Activated T-cell treated with anti-CD3 and anti-CD28 coated beads for 4 hours (primary cell): ENCODE results near the gene PIP5KL1.

Experiments used
- DNase-seq: peaks from one replicate; pipeline ENCODE4 v3.0.0-alpha.2; 2020

Gene PIP5KL1

GRCh38 chr9:127968042-127968441 lies 37.5 kb upstream of the PIP5KL1 start:
- peak; percentile 39 for DNase-seq

DNA sequence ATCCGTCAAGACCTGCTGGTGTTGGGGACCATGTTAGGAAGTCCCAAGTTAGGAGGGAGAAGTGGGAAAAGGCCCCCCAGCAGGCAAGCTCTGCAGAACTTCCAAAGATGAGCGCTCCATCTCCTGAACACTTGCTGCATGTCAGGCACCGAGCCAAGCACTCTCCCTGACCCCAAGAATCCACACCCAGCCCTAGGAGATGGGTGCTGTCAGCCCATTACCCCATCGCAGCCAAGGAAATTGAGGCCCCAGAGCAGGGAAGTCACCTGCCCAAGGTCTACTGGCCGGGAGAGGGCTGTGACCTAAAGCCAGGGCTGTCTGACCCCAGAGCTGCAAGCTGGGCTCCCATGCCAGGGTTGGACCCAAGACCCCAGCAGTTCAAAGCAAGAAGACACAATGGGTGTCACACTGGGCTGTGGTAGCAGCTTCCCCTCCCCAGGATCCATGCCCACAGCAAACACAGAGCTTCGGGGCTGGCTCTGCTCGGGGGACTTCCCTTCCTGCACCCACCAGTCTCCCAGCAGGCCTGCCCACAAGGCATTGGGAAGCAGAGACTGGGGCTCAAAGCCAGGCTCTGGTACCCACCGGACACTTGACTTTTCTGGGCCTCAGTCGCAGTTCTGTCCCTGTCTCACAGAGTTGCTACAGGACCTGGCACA lies 36.7 kb upstream of the PIP5KL1 start:
- no peak for DNase-seq

GRCh38 chr9:127966416-127967150 lies 36.0 kb upstream of the PIP5KL1 start:
- no peak for DNase-seq

GRCh38 chr9:127965953-127966352 lies 35.4 kb upstream of the PIP5KL1 start:
- no peak for DNase-seq

DNA sequence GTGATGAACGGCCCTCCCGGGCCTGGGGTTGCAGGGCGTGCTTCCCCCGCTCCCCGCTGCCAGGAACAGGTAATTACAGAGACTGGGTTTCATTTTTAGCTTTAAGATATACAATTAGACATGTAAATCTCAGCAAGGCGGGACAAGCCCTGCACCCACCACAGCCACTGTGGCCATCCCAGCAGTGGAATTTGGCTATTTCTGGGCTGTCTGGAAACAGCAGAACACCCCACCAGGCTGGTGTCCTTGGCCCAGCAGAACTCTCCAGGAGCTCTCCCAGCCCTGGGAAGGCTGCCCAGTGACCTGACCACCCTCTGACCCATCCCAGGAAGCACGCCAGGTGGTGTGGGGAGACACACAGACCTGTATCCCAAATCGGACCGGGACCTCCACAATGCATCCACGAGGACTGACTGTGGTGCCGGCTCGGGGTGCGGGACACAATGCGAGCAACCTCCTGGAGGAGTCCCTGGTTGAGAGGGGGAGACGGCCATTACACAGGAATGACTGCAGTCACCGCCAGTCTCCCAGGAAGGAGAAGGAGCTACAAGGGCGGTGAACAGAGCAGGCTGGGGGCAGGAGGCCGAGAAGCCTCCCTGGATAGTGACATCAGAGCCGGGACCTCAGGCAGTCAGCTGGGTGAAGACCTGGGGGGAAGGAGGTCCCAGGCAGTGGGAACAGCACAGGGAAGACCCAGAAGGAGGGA lies 32.9 kb upstream of the PIP5KL1 start:
- DNase-seq: no peak

DNA sequence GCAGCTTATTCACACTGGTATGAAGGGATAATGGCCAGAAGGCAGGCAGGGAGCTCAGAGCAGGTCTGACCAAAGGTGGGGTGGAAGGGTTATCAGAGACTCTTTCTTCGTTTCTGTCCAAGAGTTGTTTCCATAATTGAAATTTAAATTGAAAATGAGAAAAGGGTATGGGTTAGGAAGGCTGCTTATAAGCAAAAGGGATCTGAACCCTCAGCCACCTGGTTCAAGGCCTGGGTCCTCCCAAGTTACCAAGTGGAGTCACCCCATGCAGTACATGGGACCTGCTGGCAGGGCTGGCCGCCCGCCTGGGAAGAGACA lies 32.4 kb upstream of the PIP5KL1 start:
- DNase-seq: no peak

DNA sequence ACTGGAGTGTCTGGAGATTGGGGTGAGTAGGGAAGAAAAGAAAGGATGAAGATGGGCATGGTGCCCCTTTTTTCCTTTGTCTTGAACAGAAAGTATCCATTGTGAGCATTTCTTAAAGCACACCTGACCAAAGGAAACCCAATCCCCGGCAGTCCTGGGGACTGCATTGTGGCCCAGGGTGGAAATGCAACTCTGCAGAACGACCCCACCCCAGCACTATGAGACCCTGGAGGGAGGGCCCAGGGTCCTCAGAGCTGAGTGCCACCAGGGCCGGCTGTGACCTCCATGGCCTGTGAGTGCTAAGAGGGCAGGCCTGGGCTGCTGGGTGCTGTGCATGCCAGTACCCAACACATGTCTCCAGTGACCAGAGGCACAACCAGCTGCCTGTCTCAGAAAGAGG lies 31.7 kb upstream of the PIP5KL1 start:
- DNase-seq: no peak

DNA sequence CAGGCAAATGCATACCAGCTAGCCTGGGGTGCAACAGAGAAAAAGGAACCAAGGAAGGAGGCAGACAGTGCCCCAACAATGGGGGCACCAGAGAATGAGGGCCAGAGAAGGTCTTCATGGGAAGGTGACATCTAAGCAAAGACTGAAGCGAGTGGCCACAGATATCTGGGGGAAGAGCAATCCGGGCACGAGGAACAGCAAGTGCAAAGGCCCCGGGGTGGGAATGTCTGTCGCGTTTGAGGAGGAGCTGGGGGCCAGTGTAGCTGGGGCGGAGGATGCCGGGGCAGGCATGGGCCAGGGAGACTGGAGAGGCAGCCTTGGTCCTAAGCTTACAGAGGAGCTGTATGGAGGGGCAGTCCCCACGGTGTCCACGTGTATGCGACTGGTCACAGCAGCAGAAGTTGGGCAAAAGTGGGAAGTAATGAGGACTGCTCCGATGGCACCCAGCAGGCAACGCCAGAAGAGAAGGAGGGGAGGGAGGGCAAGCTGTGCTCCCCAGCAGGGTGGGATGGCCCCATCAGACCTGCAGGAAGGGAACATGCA lies 31.1 kb upstream of the PIP5KL1 start:
- no peak for DNase-seq

DNA sequence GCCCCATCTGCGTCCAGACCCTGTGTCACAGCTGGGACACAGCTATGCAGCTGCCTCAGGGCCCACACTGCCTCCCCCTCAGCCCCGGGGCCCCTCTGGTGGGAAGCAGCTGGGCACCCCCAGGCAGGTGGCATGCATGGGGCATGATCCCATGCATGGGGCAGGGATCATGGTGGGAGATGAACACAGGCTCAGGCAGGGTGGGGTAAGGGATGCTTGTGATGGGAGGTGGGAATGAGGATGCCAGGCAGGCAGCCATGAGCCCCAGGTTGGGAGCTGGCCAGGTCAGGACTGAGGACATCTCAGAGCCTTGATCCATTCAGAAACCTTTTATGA lies 30.5 kb upstream of the PIP5KL1 start:
- DNase-seq: no peak

DNA sequence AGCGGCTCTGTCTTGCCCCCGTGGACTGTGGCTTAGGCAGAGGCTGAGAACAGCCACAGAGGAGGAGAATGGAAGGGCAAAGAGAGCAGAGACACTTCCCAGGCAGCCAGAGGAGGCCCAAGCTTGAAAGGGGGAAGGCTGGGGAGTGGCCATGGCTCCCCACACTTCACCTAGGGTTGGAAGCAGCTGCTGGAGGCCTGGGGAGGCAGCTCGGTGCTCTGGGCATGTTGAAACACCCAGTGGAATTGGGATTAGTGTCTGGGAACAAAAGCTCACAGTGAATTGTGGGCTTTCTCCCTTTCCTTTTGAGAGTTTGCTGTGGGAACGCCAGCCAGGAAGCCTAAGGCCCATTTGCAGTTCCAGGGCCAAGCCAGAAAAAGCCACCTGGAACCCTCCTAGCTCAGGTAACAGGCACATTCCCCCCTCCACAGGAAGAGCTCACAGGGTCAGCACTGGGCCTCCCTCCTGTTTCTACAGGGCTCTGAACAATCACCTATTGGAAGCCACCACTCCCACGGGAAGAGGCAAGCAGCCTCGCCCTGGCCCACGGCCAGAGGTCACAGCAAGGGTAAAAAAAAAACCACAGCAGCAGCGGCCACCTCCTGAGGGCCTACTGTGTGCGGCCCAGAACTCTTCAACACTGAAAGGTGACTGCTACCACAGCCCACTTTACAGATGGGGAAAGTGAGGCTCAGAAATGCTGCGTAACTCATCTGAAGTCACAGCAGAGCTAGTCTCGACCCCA lies 30.0 kb upstream of the PIP5KL1 start:
- no peak for DNase-seq

DNA sequence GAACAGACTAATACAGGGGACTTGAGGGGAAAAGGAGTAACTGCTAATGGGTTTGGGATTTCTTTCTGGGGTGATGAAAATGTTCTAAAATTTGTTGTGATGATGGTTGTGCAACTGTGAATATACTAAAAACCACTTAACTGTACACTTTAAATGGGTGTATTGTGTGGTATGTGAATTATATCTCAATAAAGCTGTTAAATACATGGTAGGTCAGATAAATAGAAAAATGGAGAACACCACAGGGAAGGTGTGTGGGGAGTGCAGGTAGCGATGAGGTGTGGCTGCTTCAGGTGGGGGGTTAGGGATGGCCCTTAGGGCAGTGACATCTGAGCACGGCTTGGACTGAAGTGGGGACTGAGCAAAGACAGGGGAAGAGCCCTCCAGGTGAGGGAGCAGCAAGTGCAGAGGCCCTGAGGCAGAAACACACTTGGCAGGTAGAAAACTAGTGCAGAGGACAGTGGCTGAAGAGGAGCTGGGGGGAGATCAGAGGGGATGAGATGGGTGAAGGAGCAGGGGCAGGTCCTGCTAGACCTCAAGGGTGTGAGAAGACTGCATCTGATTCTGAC lies 29.3 kb upstream of the PIP5KL1 start:
- no peak for DNase-seq

DNA sequence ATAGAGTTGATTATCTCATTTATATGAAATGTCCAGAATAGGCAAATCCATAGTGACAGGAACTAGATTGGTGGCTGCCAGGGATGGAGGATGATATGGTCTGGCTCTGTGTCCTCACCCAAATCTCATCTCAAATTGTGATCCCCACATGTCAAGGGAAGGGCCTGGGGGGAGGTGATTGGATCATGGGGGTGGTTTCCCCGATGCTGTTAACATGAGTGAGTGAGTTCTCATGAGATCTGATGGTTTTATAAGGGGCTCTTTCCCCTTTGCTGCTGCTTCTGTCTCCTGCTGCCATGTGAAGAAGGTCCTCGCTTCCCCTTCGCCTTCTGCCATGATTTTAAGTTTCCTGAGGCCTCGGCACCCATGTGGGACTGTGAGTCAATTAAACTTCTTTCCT lies 28.8 kb upstream of the PIP5KL1 start:
- no peak for DNase-seq

GRCh38 chr9:127958728-127959127 lies 28.2 kb upstream of the PIP5KL1 start:
- no peak for DNase-seq

GRCh38 chr9:127955294-127956015 lies 24.9 kb upstream of the PIP5KL1 start:
- peak; percentile 84 for DNase-seq

DNA sequence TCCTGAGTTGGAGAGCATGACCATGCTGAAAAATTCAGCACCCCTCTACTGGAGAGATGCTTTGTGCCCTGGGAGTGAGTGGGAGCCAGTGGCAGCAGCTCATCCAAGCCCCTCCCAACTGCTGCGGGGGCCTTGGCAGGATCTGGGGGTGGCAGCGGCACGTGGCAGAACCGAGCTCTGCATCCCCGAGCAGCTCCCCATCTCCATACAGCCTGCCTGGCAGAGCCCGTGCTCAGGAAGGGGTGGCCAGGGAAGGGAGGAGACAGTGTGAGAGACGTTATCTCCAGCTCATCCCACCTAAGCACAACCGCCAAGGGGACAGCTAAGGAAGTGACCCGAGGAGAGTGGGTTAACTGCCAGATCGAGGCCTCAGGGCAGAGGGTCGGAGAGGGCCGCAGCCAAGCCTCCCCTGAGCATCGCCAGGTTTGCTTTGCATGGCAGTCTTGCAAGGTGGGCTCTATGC lies 24.3 kb upstream of the PIP5KL1 start:
- no peak for DNase-seq

DNA sequence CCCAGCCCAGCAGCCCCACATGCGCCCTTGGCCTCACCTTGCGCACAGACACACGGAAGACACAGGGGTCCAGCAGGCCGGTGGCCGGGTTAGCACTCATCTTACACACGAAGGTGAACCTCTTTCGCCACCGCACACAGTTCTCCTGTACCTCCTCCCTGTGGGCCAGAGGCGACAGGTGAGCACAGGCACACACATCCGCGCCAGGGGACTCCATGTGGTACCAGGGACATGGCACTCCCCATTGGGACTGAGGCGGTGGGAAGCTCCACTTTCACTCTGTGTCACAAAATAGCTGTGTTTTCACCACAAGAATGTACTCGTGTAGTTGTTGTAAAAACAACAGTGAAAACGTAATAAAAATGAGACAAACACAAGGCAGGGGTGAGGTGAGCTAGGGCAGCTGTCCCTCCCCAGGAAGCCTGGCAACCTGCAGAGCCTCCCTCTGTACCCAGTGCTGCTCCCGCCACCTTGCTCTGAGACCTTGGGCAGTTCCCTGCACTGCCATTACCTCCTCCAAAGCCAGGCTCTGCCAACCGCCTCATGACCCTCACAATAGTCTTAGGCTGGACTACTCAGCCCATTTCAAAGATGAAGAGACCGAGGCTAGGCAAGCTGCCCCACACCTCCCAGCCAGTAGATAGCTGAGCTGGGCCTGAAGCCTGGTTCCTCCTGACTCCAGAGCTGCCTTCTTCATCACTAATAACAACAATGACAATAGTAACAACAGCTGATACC lies 23.4 kb upstream of the PIP5KL1 start:
- DNase-seq: no peak

GRCh38 chr9:127953154-127953553 lies 22.6 kb upstream of the PIP5KL1 start:
- no peak for DNase-seq

DNA sequence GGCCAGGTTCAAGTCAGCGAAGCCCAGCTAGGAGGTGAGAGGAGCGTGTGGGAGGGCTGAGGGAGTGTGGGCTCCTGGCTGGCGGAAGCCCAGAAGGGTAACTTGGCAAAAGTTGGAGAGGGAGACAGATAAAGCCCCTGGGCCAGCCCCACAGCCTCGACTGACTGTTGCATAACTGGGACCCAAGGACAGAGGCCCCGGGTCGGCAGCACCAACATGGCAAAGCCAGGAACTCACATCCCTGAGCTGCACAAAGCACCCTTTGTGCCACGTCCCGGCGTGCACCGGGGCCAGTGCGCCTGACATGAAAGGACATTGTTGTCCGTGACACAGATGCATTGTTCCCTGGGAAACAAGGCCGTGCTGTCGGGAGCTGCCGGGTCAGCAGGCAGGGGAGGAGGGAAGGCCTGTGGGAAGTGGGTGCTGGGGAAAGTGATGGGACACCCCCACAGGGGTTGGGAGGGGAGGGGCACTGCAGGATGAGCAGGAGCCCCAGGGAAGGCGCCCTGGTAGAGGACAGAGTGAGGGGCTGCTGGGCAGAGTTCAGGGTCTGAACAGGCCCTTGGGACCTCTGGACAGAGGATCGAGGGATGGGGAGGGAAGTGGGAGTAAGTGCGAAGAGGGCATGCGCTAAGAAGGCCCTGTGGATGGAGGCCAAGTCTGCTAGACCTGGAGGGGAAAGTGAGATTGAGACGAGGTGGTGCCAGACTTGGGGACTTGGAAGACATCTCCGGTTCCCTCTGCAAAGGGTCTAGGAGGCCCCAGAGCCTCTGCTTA lies 20.1 kb upstream of the PIP5KL1 start:
- no peak for DNase-seq

GRCh38 chr9:127949827-127950512 lies 19.4 kb upstream of the PIP5KL1 start:
- DNase-seq: no peak
